PC-9 (cell line): ENCODE measurements around the gene INTS11. TPM values are rescaled to one million over a fixed set of nuclear protein-coding genes. Genes with fewer than 3 reads are reported as not detected.

Source experiments
- BruUV-seq: library from RNA; stranded (reverse); fragments of 400-500 nt; replicated peaks from 2 replicates; lab custom pipeline; 2021; lab: Mats Ljungman, UMichigan
- CTCF ChIA-PET: fragments of 300-600 bp; sonication (Branson Sonifier 250); formaldehyde crosslinking; loops from one replicate; lab custom pipeline; 2022; ENCODE audit warnings: antibody characterized with exemption; lab: Charles Lee
- POLR2A ChIA-PET: fragments of 300-600 bp; sonication (Branson Sonifier 250); formaldehyde crosslinking; loops from one replicate; lab custom pipeline; 2022; ENCODE audit warnings: antibody characterized with exemption; ENCODE audit not compliant: unreplicated experiment; lab: Charles Lee
- DNase-seq, 2 experiments: peaks; one replicate each; pipeline versions ENCODE4 v3.0.0 to v3.0.0-alpha.2; 2015 to 2022; ENCODE audit warnings: mixed read lengths in 1 of 2
- H2AFZ ChIP-seq: fragments of 200-600 bp; sonication (generic); 2 replicates; pipeline ENCODE4 v1.8.1; 2017; ENCODE audit warnings: antibody characterized with exemption
- H3F3A ChIP-seq: fragments of 200-600 bp; sonication (generic); 2 replicates; pipeline ENCODE4 v1.8.1; 2017; ENCODE audit warnings: antibody characterized with exemption, mild to moderate bottlenecking, low read depth; ENCODE audit not compliant: insufficient read depth
- H3K27ac ChIP-seq: fragments of 200-600 bp; sonication (generic); 2 replicates; pipeline ENCODE4 v1.6.1; 2016; ENCODE audit warnings: mixed run types
- H3K27me3 ChIP-seq: fragments of 200-600 bp; sonication (generic); 2 replicates; pipeline ENCODE4 v1.6.1; 2016; ENCODE audit warnings: low read depth, mixed run types; ENCODE audit not compliant: insufficient read depth
- H3K36me3 ChIP-seq: fragments of 200-600 bp; sonication (generic); 2 replicates; pipeline ENCODE4 v1.6.1; 2016; ENCODE audit warnings: low read depth, mixed run types
- H3K4me1 ChIP-seq: fragments of 200-600 bp; sonication (generic); replicated peaks from 2 replicates; pipeline ENCODE4 v1.6.1; 2016; ENCODE audit warnings: mixed run types; ENCODE audit not compliant: insufficient read depth
- H3K4me2 ChIP-seq: fragments of 200-600 bp; sonication (generic); 2 replicates; pipeline ENCODE4 v1.6.1; 2017; ENCODE audit warnings: mixed run types
- H3K4me3 ChIP-seq: fragments of 200-600 bp; sonication (generic); 2 replicates; pipeline ENCODE4 v1.6.1; 2016; ENCODE audit warnings: mixed run types
- H3K79me2 ChIP-seq: fragments of 200-600 bp; sonication (generic); 2 replicates; pipeline ENCODE4 v1.6.1; 2017; ENCODE audit warnings: low read depth, mixed run types
- H3K9me2 ChIP-seq: fragments of 200-600 bp; sonication (generic); 2 replicates; pipeline ENCODE4 v1.8.1; 2017; ENCODE audit warnings: mild to moderate bottlenecking; ENCODE audit not compliant: insufficient read depth
- H3K9me3 ChIP-seq: fragments of 200-600 bp; sonication (generic); 2 replicates; pipeline ENCODE4 v1.8.1; 2016; ENCODE audit warnings: low read depth; ENCODE audit not compliant: insufficient read depth
- H4K20me1 ChIP-seq: fragments of 200-600 bp; sonication (generic); 2 replicates; pipeline ENCODE4 v1.8.1; 2017; ENCODE audit not compliant: insufficient read depth
- EZH2 ChIP-seq: fragments of 200-600 bp; sonication (generic); IDR thresholded peaks from 2 replicates; pipeline ENCODE4 v1.8.0; 2017; ENCODE audit warnings: antibody characterized with exemption, low read depth
- intact Hi-C: fragments of 100-400 bp; cut with micrococcal nuclease; formaldehyde crosslinking; loops from one replicate; pipeline ENCODE4 v1.10.0; 2022; ENCODE audit not compliant: unreplicated experiment
- total RNA-seq: library from RNA; stranded (reverse); gene quantifications from 2 replicates; pipeline ENCODE4 v1.2.3, GENCODE V29; 2021
- TF ChIP-seq, protein P1 (sequence below): fragments of 200-600 bp; sonication (generic); conservative IDR thresholded peaks from 2 replicates; pipeline ENCODE4 v1.6.1; 2017; ENCODE audit warnings: mixed run types, antibody characterized with exemption, mild to moderate bottlenecking, moderate library complexity

Gene INTS11
- total RNA-seq, 1 experiment from 2014 or later: 130 TPM

DNA sequence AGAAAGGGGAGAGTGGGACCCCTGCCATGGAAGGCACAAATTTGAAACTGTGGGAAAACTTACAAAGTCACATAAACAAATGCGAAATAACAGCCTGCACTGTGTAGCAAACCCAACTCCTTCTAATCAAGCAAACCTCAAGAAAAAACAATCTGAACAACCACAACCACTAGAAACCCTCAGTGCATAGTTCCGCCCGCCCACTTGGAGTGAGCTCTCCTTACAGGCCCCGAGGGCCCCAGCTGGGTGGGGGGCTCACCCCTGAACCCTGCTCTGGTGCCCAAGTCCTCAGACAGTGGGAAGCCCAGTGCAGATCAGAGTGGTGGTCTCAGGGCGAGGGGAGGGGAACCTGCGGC is 34.8 kb upstream of the INTS11 start:
- ChIA-PET POLR2A (interaction anchor here (0.6 kb wide), 2 partner anchors 63 to 535 kb away, joined by 3 read pairs; no protein-coding TSS in a partner anchor), CTCF (no interaction called here)
- H3F3A ChIP-seq: peaks cover 23% of the 10 kb centered on the region; the same call in 1 of the 2 replicates
- H3K9me3 ChIP-seq: no peaks in the 10 kb centered on the region
- no peak overlapping the region for H3K4me3 ChIP-seq
- no peaks in the 10 kb centered on the region for H3K36me3 ChIP-seq
- no peaks in the 10 kb centered on the region for H3K27me3 ChIP-seq
- H3K4me2 ChIP-seq: peak overlapping the region; percentile 62; the same call in 1 of the 2 replicates
- no peaks in the 10 kb centered on the region for H4K20me1 ChIP-seq
- intact Hi-C loops: no loop called here
- H3K27ac ChIP-seq: no peak overlapping the region
- peaks cover 29% of the 10 kb centered on the region for H3K4me1 ChIP-seq
- no TSS peak for BruUV-seq
- H3K79me2 ChIP-seq: no peaks in the 10 kb centered on the region
- no peak for DNase-seq
- no peak overlapping the region for H2AFZ ChIP-seq
- no peak for TF ChIP-seq EZH2
- TF ChIP-seq, protein P1, sequence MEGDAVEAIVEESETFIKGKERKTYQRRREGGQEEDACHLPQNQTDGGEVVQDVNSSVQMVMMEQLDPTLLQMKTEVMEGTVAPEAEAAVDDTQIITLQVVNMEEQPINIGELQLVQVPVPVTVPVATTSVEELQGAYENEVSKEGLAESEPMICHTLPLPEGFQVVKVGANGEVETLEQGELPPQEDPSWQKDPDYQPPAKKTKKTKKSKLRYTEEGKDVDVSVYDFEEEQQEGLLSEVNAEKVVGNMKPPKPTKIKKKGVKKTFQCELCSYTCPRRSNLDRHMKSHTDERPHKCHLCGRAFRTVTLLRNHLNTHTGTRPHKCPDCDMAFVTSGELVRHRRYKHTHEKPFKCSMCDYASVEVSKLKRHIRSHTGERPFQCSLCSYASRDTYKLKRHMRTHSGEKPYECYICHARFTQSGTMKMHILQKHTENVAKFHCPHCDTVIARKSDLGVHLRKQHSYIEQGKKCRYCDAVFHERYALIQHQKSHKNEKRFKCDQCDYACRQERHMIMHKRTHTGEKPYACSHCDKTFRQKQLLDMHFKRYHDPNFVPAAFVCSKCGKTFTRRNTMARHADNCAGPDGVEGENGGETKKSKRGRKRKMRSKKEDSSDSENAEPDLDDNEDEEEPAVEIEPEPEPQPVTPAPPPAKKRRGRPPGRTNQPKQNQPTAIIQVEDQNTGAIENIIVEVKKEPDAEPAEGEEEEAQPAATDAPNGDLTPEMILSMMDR: no peak
- no peaks in the 10 kb centered on the region for H3K9me2 ChIP-seq

DNA sequence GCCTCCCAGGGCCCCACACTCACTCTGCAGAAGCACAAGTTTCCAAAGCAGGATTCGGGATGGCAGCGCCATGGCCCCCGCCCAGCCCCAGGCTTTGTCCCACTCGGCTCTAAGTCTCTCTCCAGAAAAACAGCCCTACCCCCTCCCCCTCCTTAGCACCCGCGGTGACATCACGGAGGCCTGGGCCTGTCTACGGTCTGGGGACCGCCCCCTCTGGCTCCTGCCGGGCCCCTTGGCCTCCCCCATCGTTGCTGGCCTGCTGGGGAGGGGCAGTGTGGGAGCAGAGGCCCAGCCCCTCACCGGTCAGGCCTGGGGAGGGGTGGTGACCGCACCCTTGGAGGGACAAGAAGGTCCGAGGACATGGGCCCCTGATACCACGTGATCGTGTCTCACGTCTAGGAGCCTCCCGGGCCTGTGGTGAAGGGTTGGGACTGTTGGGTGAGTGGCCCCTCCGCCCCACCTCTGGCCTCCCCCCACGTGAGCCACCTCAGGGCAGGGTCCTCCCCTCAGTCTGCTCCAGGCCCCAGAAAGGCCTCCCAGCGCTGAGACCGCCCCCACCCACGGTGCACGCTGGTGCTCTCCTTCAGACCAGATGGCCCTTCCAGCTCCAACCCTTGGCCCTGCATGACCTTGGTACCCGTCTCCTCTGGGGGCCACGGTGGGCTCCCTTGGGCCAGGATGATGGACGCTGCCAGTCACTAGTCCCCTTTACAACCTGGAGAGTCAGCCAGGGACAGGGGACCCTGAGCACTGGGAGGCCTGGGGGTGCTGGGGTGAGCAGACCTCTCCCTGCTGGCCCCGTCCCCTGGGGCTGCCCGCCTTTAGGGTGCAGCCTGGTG is 34.2 kb upstream of the INTS11 start, which contains the start of gene MXRA8:
TSS of gene MXRA8 (minus strand) at position 123 of the 839 bp plus-strand sequence. CDS start at position 72, 51 bp downstream.
- POLR2A ChIA-PET: interaction anchor here (0.6 kb wide), 1 partner anchor 64 kb away, joined by 3 read pairs; no protein-coding TSS in a partner anchor

DNA sequence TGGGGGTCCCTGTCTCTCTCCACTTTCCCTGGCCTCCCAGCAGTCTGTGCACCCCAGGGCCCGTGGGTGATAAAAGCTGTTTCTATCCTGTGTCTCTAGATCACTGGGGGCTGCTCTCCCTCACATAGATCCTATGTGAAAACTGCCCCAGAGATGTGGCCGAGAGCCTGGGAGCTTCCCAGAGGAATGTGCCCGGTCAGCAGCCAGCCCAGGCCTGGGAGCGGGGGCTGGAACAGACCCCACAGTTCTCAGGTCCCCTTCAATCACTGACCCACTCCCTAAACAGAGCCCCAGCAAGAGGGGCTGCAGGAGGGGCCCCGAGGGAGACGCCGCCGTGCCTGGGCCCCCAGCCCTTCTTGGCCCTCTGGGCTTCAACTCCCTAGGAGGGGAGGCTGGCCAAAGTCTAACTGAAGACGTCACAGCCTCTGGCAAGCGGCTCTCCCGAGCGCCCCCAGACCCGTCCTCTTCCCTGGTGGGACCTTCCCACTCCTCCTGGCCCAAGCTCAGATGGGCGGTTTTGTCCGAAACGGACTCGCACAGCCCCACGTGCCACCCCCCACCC is 33.5 kb upstream of the INTS11 start:
- Histone ChIP-seq H3K9me3 (no peaks in the 10 kb centered on the region), H3K79me2 (no peaks in the 10 kb centered on the region), H3F3A (peaks cover 33% of the 10 kb centered on the region; the same call in 1 of the 2 replicates), H3K4me2 (no peak overlapping the region), H4K20me1 (no peaks in the 10 kb centered on the region), H3K27ac (no peak overlapping the region), H3K4me1 (peaks cover 24% of the 10 kb centered on the region), H3K36me3 (no peaks in the 10 kb centered on the region), H3K9me2 (no peaks in the 10 kb centered on the region), H2AFZ (no peak overlapping the region), H3K4me3 (no peak overlapping the region), H3K27me3 (no peaks in the 10 kb centered on the region)
- TF ChIP-seq, protein P1: no peak
- TF ChIP-seq EZH2: no peak
- CTCF ChIA-PET: no interaction called here
- BruUV-seq: no TSS peak
- POLR2A ChIA-PET: no interaction called here
- intact Hi-C loops: no loop called here
- peak in 1 of 2 experiments; percentile 25 for DNase-seq

More for the DNA sequence above, 34.2 kb upstream of the INTS11 start, which contains the start of gene MXRA8:
- Histone ChIP-seq H3F3A (peaks cover 26% of the 10 kb centered on the region; the same call in 1 of the 2 replicates), H3K27me3 (no peaks in the 10 kb centered on the region), H3K36me3 (no peaks in the 10 kb centered on the region), H3K4me3 (no peak within 1 kb of the TSS), H3K9me2 (no peaks in the 10 kb centered on the region), H3K4me2 (peak within 1 kb of the TSS; percentile 62; the same call in 1 of the 2 replicates), H4K20me1 (no peaks in the 10 kb centered on the region), H3K4me1 (peaks cover 24% of the 10 kb centered on the region), H2AFZ (no peak within 1 kb of the TSS), H3K79me2 (no peaks in the 10 kb centered on the region), H3K9me3 (no peaks in the 10 kb centered on the region), H3K27ac (no peak within 1 kb of the TSS)
- CTCF ChIA-PET: no interaction called here
- DNase-seq: peak in 1 of 2 experiments; percentile 27
- TF ChIP-seq, protein P1: no peak
- no peak for TF ChIP-seq EZH2
- intact Hi-C loops: no loop called here
- no TSS peak for BruUV-seq
